ENCODE results near the gene SRMS. TPM values are rescaled to one million over a fixed set of nuclear protein-coding genes. Genes with fewer than 3 reads are reported as not detected.
A peak's percentile ranks its signal among the peaks of the same experiment; 100 is the strongest.

The SRMS gene
- total and polyA plus RNA-seq, 2 of the 13 experiments (the other 11 are each of a cell fraction or from before 2014, with no cell fraction given) = not detected

GRCh38 chr20:63587256-63587655 is 39.7 kb upstream of the SRMS start:
- H3K9ac ChIP-seq (ENCODE audit: insufficient read depth, low read depth, low read length) = no peak overlapping the region
- 96% methylated on average over 12 of the region's 12 CpGs for WGBS (ENCODE audit: low lambda C conversion rate)
- no peak overlapping the region for H3K4me2 ChIP-seq (ENCODE audit: low read depth, low read length)
- FAIRE-seq (no peak), ATAC-seq (no peak), DNase-seq (ENCODE audit: low spot score) (no peak)
- CTCF ChIA-PET (ENCODE audit: low intra/inter-chr PET ratio, low total read pairs) = no interaction called here
- no peaks in the 10 kb centered on the region for H3K79me2 ChIP-seq (ENCODE audit: insufficient read depth, low read length)
- H3K4me3 ChIP-seq (replicated peaks in 1 of 3; ENCODE audit: insufficient read depth in 1 of 3, low read depth in 2 of 3, low read length in 3 of 3) = no peak overlapping the region
- peaks cover 0 to 6% of the 10 kb centered on the region in 2 experiments; a peak in 2 of 5 replicates for H3K27me3 ChIP-seq (ENCODE audit: control insufficient read depth in 1 of 2, insufficient read depth in 2 of 2, low read length in 2 of 2)
- TF ChIP-seq CCAR2 (optimal IDR thresholded peaks at IDR 0.05; ENCODE audit: low read depth, low read length) (no peak), RBM22 (optimal IDR thresholded peaks at IDR 0.05; ENCODE audit: low read length) (peak; percentile 57)
- intact Hi-C loops (cut with micrococcal nuclease; ENCODE audit: unreplicated experiment) (no loop called here), in situ Hi-C loops (cut with HindIII; ENCODE audit: extremely low pct_ligation_motif_present, low pct_unique_long_range_greater_than_20kb) (no loop called here)
- H3K27ac ChIP-seq (ENCODE audit: extremely low read length, insufficient read depth, low read length) = no peak overlapping the region
- H3K4me1 ChIP-seq (ENCODE audit: insufficient read depth, low read length) = peaks cover 32% of the 10 kb centered on the region
- no peaks in the 10 kb centered on the region for H3K9me3 ChIP-seq (ENCODE audit: low read length)
- POLR2A ChIA-PET = interaction anchor here (1.3 kb wide), 1 partner anchor 13 kb away, joined by 4 read pairs; the partner anchor contains the start of gene HELZ2
- H3K36me3 ChIP-seq (replicated peaks in 1 of 2; ENCODE audit: control insufficient read depth in 1 of 2, insufficient read depth in 2 of 2, low read length in 2 of 2) = peaks cover 10 to 15% of the 10 kb centered on the region in 2 experiments; a peak in 4 of 5 replicates
- no peak overlapping the region for H2AFZ ChIP-seq (ENCODE audit: low read length)
- no peaks in the 10 kb centered on the region for H4K20me1 ChIP-seq (ENCODE audit: insufficient read depth, low read length)
- no TSS peak for BruUV-seq (replicated peaks)

- Histone ChIP-seq H3K9ac (ENCODE audit: insufficient read depth, low read depth, low read length) (no peak overlapping the region), H3K27me3 (ENCODE audit: control insufficient read depth in 1 of 2, insufficient read depth in 2 of 2, low read length in 2 of 2) (peaks cover 0 to 7% of the 10 kb centered on the region in 2 experiments; a peak in 2 of 5 replicates), H2AFZ (ENCODE audit: low read length) (no peak overlapping the region), H3K9me3 (ENCODE audit: low read length) (no peaks in the 10 kb centered on the region), H3K4me1 (ENCODE audit: insufficient read depth, low read length) (peaks cover 33% of the 10 kb centered on the region), H4K20me1 (ENCODE audit: insufficient read depth, low read length) (no peaks in the 10 kb centered on the region), H3K27ac (ENCODE audit: extremely low read length, insufficient read depth, low read length) (no peak overlapping the region), H3K79me2 (ENCODE audit: insufficient read depth, low read length) (no peaks in the 10 kb centered on the region), H3K4me3 (replicated peaks in 1 of 3; ENCODE audit: insufficient read depth in 1 of 3, low read depth in 2 of 3, low read length in 3 of 3) (no peak overlapping the region), H3K4me2 (ENCODE audit: low read depth, low read length) (no peak overlapping the region), H3K36me3 (replicated peaks in 1 of 2; ENCODE audit: control insufficient read depth in 1 of 2, insufficient read depth in 2 of 2, low read length in 2 of 2) (peaks cover 8 to 10% of the 10 kb centered on the region in 2 experiments; a peak in 4 of 5 replicates)
- FAIRE-seq = no peak
- 88% methylated on average over 17 of the region's 17 CpGs for WGBS (ENCODE audit: low lambda C conversion rate)
- ChIA-PET POLR2A (no interaction called here), CTCF (ENCODE audit: low intra/inter-chr PET ratio, low total read pairs) (no interaction called here)
- no peak for DNase-seq (ENCODE audit: low spot score)
- no TSS peak for BruUV-seq (replicated peaks)
- intact Hi-C loops (cut with micrococcal nuclease; ENCODE audit: unreplicated experiment) = no loop called here
- ATAC-seq = no peak
- in situ Hi-C loops (cut with HindIII; ENCODE audit: extremely low pct_ligation_motif_present, low pct_unique_long_range_greater_than_20kb) = no loop called here
- TF ChIP-seq ARHGAP35 (CRISPR knock-in tag; IDR thresholded peaks at IDR 0.05; ENCODE audit: borderline replicate concordance) (no peak), ZBTB38 (CRISPR knock-in tag; IDR thresholded peaks at IDR 0.05) (0 out of 2 replicates have a peak, but pooled peaks have one; percentile 19), AGO2 (optimal IDR thresholded peaks at IDR 0.05; ENCODE audit: low read depth, low read length) (peak; percentile 77), TFDP2 (CRISPR knock-in tag; IDR thresholded peaks at IDR 0.05) (no peak), ZNF260 (CRISPR knock-in tag; IDR thresholded peaks at IDR 0.05; ENCODE audit: borderline replicate concordance, low read depth) (no peak)
- TF ChIP-seq, protein P1, sequence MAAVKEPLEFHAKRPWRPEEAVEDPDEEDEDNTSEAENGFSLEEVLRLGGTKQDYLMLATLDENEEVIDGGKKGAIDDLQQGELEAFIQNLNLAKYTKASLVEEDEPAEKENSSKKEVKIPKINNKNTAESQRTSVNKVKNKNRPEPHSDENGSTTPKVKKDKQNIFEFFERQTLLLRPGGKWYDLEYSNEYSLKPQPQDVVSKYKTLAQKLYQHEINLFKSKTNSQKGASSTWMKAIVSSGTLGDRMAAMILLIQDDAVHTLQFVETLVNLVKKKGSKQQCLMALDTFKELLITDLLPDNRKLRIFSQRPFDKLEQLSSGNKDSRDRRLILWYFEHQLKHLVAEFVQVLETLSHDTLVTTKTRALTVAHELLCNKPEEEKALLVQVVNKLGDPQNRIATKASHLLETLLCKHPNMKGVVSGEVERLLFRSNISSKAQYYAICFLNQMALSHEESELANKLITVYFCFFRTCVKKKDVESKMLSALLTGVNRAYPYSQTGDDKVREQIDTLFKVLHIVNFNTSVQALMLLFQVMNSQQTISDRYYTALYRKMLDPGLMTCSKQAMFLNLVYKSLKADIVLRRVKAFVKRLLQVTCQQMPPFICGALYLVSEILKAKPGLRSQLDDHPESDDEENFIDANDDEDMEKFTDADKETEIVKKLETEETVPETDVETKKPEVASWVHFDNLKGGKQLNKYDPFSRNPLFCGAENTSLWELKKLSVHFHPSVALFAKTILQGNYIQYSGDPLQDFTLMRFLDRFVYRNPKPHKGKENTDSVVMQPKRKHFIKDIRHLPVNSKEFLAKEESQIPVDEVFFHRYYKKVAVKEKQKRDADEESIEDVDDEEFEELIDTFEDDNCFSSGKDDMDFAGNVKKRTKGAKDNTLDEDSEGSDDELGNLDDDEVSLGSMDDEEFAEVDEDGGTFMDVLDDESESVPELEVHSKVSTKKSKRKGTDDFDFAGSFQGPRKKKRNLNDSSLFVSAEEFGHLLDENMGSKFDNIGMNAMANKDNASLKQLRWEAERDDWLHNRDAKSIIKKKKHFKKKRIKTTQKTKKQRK (IDR thresholded peaks at IDR 0.05; ENCODE audit: low read length) = no peak
Measured at GRCh38 chr20:63586797-63587196, 39.2 kb upstream of the SRMS start.
